GM12878 (cell line): ENCODE data around the gene HSD17B4. TPM values are rescaled to one million over a fixed set of nuclear protein-coding genes. Genes with fewer than 3 reads are reported as not detected.

Experiments used
- ATAC-seq: fragments of 200-7000 bp; cut with Tn5 transposase; 3 replicates; pipeline ENCODE4 v1.9.1; 2020; ENCODE audit warnings: mild to moderate bottlenecking, moderate library complexity
- BruUV-seq: library from RNA; stranded (reverse); fragments of 400-500 nt; replicated peaks from 2 replicates; lab custom pipeline; 2021; lab: Mats Ljungman, UMichigan
- CTCF ChIA-PET: fragments of 300-600 bp; sonication (Branson Sonifier 250); formaldehyde crosslinking; extraction: SDS; loops from one replicate; lab custom pipeline; 2021; ENCODE audit warnings: inconsistent platforms; lab: Yijun Ruan, JAX
- POLR2A ChIA-PET: fragments of 350-600 bp; formaldehyde crosslinking; extraction: SDS; loops from one replicate; lab custom pipeline; 2021; ENCODE audit warnings: inconsistent platforms; lab: Charles Lee
- RAD21 ChIA-PET: fragments of 300-600 bp; sonication (Branson Sonifier 250); formaldehyde crosslinking; loops from one replicate; lab custom pipeline; 2023; ENCODE audit warnings: antibody characterized with exemption; ENCODE audit not compliant: unreplicated experiment; lab: Charles Lee
- SMC1A ChIA-PET: fragments of 300-600 bp; sonication (Branson Sonifier 250); formaldehyde crosslinking; loops from one replicate; lab custom pipeline; 2023; ENCODE audit not compliant: unreplicated experiment, uncharacterized antibody; lab: Charles Lee
- DNase-seq: peaks from one replicate; pipeline ENCODE4 v3.0.0-alpha.2; 2011; ENCODE audit warnings: low read depth, low spot score
- FAIRE-seq: peaks from 3 replicates; lab custom pipeline; 2011; peaks lifted over from hg19 to GRCh38; lab: Jason Lieb, UNC
- H2AFZ ChIP-seq: 2 replicates; pipeline ENCODE4 v1.6.0; 2011; ENCODE audit warnings: low read depth, low read length, control low read depth; ENCODE audit not compliant: control insufficient read depth
- H3K27ac ChIP-seq: 2 replicates; pipeline ENCODE4 v1.5.1; 2011; ENCODE audit warnings: control low read depth; ENCODE audit not compliant: control insufficient read depth, insufficient read depth
- H3K27me3 ChIP-seq, 2 experiments: replicated peaks in 1 of 2; 2 replicates each; pipeline versions ENCODE4 v1.6.0 to v1.6.1; 2011; ENCODE audit warnings: low read length in 1 of 2; ENCODE audit not compliant: control insufficient read depth in 2 of 2, insufficient read depth in 2 of 2
- H3K36me3 ChIP-seq, 2 experiments: 2 replicates each; pipeline ENCODE4 v1.5.1; 2011; ENCODE audit warnings: low read length in 1 of 2; ENCODE audit not compliant: control insufficient read depth in 2 of 2, insufficient read depth in 2 of 2
- H3K4me1 ChIP-seq: 2 replicates; pipeline ENCODE4 v1.6.1; 2011; ENCODE audit warnings: mild to moderate bottlenecking, low read length, moderate library complexity, mixed read lengths; ENCODE audit not compliant: control insufficient read depth, insufficient read depth
- H3K4me2 ChIP-seq: 2 replicates; pipeline ENCODE4 v1.6.0; 2011; ENCODE audit warnings: control low read depth; ENCODE audit not compliant: control insufficient read depth, insufficient read depth
- H3K4me3 ChIP-seq: fragments of 200-600 bp; sonication (generic); 2 replicates; pipeline ENCODE4 v1.5.1; 2016
- H3K79me2 ChIP-seq: 2 replicates; pipeline ENCODE4 v1.6.0; 2011; ENCODE audit warnings: low read length; ENCODE audit not compliant: control insufficient read depth, insufficient read depth
- H3K9ac ChIP-seq: 2 replicates; pipeline ENCODE4 v1.8.0; 2011; ENCODE audit warnings: low read length, control low read depth, mixed read lengths; ENCODE audit not compliant: control insufficient read depth, insufficient read depth
- H3K9me3 ChIP-seq: replicated peaks from 3 replicates; pipeline ENCODE4 v1.5.1; 2011; ENCODE audit warnings: mild to moderate bottlenecking, low read length; ENCODE audit not compliant: control insufficient read depth, insufficient read depth
- H4K20me1 ChIP-seq: 2 replicates; pipeline ENCODE4 v1.6.0; 2011; ENCODE audit not compliant: control insufficient read depth, insufficient read depth
- CREB1 ChIP-seq: IDR thresholded peaks from 2 replicates; pipeline ENCODE4 v1.6.1; 2012; ENCODE audit warnings: low read depth, mild to moderate bottlenecking, inconsistent platforms
- E4F1 ChIP-seq: fragments of 450-650 bp; IDR thresholded peaks from 2 replicates; pipeline ENCODE4 v1.6.1; 2018; ENCODE audit warnings: borderline replicate concordance, mild to moderate bottlenecking; ENCODE audit not compliant: partially characterized antibody
- JUNB ChIP-seq: IDR thresholded peaks from 2 replicates; pipeline ENCODE4 v1.6.1; 2016; ENCODE audit warnings: antibody characterized with exemption, mild to moderate bottlenecking
- NFIC ChIP-seq: IDR thresholded peaks from 2 replicates; pipeline ENCODE4 v1.6.1; 2012; ENCODE audit warnings: low read depth, mild to moderate bottlenecking, inconsistent platforms, low read length, moderate library complexity
- NFYA ChIP-seq: IDR thresholded peaks from 2 replicates; pipeline ENCODE4 v1.6.1; 2011; ENCODE audit warnings: low read depth, mild to moderate bottlenecking, low read length, improper control_type of control experiment, borderline replicate concordance
- PKNOX1 ChIP-seq: fragments of 450-650 bp; IDR thresholded peaks from 2 replicates; pipeline ENCODE4 v1.6.1; 2016; ENCODE audit warnings: mild to moderate bottlenecking
- POLR2A ChIP-seq: IDR thresholded peaks from 2 replicates; pipeline ENCODE4 v1.6.1; 2011; ENCODE audit warnings: low read depth, mild to moderate bottlenecking, low read length
- PRDM15 ChIP-seq: fragments of 450-650 bp; formaldehyde crosslinking; IDR thresholded peaks from 2 replicates; pipeline ENCODE4 v1.4.0; 2020; ENCODE audit warnings: mild to moderate bottlenecking, moderate library complexity
- SREBF1 ChIP-seq: IDR thresholded peaks from 2 replicates; pipeline ENCODE4 v1.6.1; 2012; ENCODE audit warnings: mild to moderate bottlenecking, low read length
- SRF ChIP-seq, 2 experiments: IDR thresholded peaks; 2 replicates each; pipeline ENCODE4 v1.6.1; 2011; ENCODE audit warnings: low read depth in 2 of 2, low read length in 2 of 2, mild to moderate bottlenecking in 1 of 2, moderate library complexity in 1 of 2
- SUPT20H ChIP-seq: IDR thresholded peaks from 2 replicates; pipeline ENCODE4 v1.6.1; 2011; ENCODE audit warnings: low read depth, mild to moderate bottlenecking, low read length, moderate library complexity, borderline replicate concordance; ENCODE audit not compliant: control insufficient read depth
- ZBTB33 ChIP-seq: fragments of 450-650 bp; IDR thresholded peaks from 2 replicates; pipeline ENCODE4 v1.6.1; 2017; ENCODE audit warnings: mild to moderate bottlenecking
- WGBS: methylation state at CpG from one replicate; pipeline ENCODE4 v1.1.6; 2016; ENCODE audit warnings: low lambda C conversion rate; ENCODE audit not compliant: insufficient replicate concordance, insufficient coverage; ENCODE audit errors: missing lambda C conversion rate; 5-methylcytosine and 5-hydroxymethylcytosine counted together
- in situ Hi-C: fragments of 300-500 bp; cut with MboI; formaldehyde crosslinking; loops from 9 replicates; pipeline ENCODE4 v1.14.3; 2018; ENCODE audit warnings: mixed read lengths
- intact Hi-C: fragments of 100-400 bp; cut with micrococcal nuclease; formaldehyde crosslinking; loops from one replicate; pipeline ENCODE4 v1.14.2; 2022; ENCODE audit not compliant: unreplicated experiment
- polyA plus RNA-seq, 11 experiments: library from polyadenylated mRNA; depleted of rRNA in 4 of 11; unstranded in 6 of 11; stranded (reverse) in 5 of 11; fragments of >200 nt; fragmentation: Nextera tagmentation in 4 of 11; fragmentation: Illumina TruSeq in 1 of 11; extraction: Ambion mirVana in 4 of 11; extraction: Trizol in 1 of 11; gene quantifications; 1 replicate in 1 of 11; 2 replicates in 10 of 11; pipeline versions ENCODE4 v1.2.1 to v1.2.3, GENCODE V29; 2011 to 2016; ENCODE audit warnings: inconsistent platforms in 2 of 11, missing spikeins in 2 of 11, low read depth in 1 of 11
- total RNA-seq, 4 experiments: library from RNA; depleted of rRNA in 3 of 4; stranded (reverse); fragments of >200 nt in 3 of 4; fragmentation: Illumina TruSeq in 1 of 4; extraction: Trizol in 1 of 4; gene quantifications; 2 replicates each; pipeline versions ENCODE4 v1.2.1 to v1.2.3, GENCODE V29; 2013 to 2021

Gene HSD17B4
- total and polyA plus RNA-seq, 10 of the 15 experiments (the other 5 are each of a cell fraction or from before 2014, with no cell fraction given), result 38.6 to 125 (median 93.0) TPM

GRCh38 chr5:119554597-119554996 lies 102.3 kb downstream of the HSD17B4 start:
- no peak overlapping the region for H3K9ac ChIP-seq
- ChIA-PET POLR2A (no interaction called here), CTCF (no interaction called here), RAD21 (no interaction called here), SMC1A (no interaction called here)
- no peaks in the 10 kb centered on the region for H3K79me2 ChIP-seq
- no peak overlapping the region for H3K4me2 ChIP-seq
- H3K27ac ChIP-seq, result no peak overlapping the region
- no peak for FAIRE-seq
- H2AFZ ChIP-seq, result no peak overlapping the region
- 23% methylated on average over 2 of the region's 2 CpGs for WGBS
- no peaks in the 10 kb centered on the region; the same call in 1 of the 3 replicates for H3K9me3 ChIP-seq
- H3K4me1 ChIP-seq, result no peaks in the 10 kb centered on the region
- no peaks in the 10 kb centered on the region for H4K20me1 ChIP-seq
- no peak for ATAC-seq
- no TSS peak for BruUV-seq
- DNase-seq, result no peak
- in situ Hi-C loops, result no loop called here
- intact Hi-C loops, result no loop called here
- no peak overlapping the region for H3K4me3 ChIP-seq
- no peaks in the 10 kb centered on the region for H3K27me3 ChIP-seq
- no peaks in the 10 kb centered on the region for H3K36me3 ChIP-seq
- no peak for TF ChIP-seq SUPT20H
- TF ChIP-seq PRDM15 (CRISPR knock-in tag), result no peak
- no peak for TF ChIP-seq SREBF1
- TF ChIP-seq NFYA, result no peak
- no peak for TF ChIP-seq SRF (IDR thresholded peaks at IDR 0.05; ENCODE audit: low read depth in 2 of 2, low read length in 2 of 2)
- TF ChIP-seq CREB1, result no peak
- no peak for TF ChIP-seq E4F1
- TF ChIP-seq JUNB, result no peak
- no peak for TF ChIP-seq NFIC
- no peak for TF ChIP-seq POLR2A
- TF ChIP-seq ZBTB33, result no peak
- TF ChIP-seq PKNOX1, result no peak
